Measurements from ENCODE around the gene LGALS12.

- TF ChIP-seq, protein P1, sequence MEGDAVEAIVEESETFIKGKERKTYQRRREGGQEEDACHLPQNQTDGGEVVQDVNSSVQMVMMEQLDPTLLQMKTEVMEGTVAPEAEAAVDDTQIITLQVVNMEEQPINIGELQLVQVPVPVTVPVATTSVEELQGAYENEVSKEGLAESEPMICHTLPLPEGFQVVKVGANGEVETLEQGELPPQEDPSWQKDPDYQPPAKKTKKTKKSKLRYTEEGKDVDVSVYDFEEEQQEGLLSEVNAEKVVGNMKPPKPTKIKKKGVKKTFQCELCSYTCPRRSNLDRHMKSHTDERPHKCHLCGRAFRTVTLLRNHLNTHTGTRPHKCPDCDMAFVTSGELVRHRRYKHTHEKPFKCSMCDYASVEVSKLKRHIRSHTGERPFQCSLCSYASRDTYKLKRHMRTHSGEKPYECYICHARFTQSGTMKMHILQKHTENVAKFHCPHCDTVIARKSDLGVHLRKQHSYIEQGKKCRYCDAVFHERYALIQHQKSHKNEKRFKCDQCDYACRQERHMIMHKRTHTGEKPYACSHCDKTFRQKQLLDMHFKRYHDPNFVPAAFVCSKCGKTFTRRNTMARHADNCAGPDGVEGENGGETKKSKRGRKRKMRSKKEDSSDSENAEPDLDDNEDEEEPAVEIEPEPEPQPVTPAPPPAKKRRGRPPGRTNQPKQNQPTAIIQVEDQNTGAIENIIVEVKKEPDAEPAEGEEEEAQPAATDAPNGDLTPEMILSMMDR (IDR thresholded peaks at IDR 0.05; ENCODE audit: borderline replicate concordance, extremely low read depth, low read length, poor library complexity, severe bottlenecking): no peak
- TF ChIP-seq EZH2 (IDR thresholded peaks at IDR 0.05; ENCODE audit: borderline replicate concordance, low read depth, low read length, severe bottlenecking): no peak
Observed at GRCh38 chr11:63547061-63547460, 41.2 kb downstream of the LGALS12 start.

Measured in DND-41 (cell line).